HG03196 (cell line): ENCODE measurements around the gene CREB3L1.
"Not testable (repeated sequence)": the region's sequence is repeated elsewhere in the genome, so short reads cannot be mapped to it uniquely, and the experiment has no call there.

ENCODE experiments used
- ATAC-seq: cut with Tn5 transposase; IDR thresholded peaks from one replicate; pipeline ENCODE4 v1.9.1; 2021; ENCODE audit not compliant: unreplicated experiment

The CREB3L1 gene

DNA sequence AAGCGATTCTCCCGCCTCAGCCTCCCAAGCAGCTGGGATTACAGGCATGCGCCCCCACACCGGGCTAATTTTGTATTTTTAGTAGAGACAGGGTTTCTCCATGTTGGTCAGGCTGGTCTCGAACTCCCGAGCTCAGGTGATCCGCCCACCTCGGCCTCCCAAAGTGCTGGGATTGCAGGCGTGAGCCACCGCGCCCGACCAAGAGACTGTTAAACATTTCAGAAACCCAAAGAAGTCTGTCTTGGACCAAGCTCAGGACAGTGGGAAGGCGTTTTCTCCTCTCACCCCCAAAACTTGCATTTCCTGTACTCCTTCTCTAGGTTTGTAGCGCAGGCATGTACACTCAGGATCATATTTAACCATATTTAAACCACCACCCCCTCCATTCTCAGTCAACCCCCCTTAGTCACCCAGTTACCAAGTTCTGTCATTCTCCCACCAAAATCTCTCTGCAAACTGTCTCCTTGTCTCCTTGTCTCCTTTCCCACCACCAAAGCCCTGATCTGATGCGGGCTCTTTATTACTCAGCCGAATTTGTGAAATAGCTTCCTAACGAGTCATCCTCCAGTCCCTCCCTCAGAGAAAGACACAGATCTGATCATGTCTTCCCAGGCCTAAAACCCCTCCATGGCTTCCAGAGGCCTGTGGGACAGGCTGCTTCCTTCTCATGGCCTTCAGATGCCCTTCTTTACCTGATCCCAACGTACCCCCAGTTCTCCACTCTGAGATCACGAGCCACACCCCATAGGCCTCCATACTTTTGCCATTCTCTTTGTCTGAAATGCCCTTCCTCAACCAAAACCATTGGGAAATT is 29.0 kb upstream of the CREB3L1 start:
- no peak for ATAC-seq

DNA sequence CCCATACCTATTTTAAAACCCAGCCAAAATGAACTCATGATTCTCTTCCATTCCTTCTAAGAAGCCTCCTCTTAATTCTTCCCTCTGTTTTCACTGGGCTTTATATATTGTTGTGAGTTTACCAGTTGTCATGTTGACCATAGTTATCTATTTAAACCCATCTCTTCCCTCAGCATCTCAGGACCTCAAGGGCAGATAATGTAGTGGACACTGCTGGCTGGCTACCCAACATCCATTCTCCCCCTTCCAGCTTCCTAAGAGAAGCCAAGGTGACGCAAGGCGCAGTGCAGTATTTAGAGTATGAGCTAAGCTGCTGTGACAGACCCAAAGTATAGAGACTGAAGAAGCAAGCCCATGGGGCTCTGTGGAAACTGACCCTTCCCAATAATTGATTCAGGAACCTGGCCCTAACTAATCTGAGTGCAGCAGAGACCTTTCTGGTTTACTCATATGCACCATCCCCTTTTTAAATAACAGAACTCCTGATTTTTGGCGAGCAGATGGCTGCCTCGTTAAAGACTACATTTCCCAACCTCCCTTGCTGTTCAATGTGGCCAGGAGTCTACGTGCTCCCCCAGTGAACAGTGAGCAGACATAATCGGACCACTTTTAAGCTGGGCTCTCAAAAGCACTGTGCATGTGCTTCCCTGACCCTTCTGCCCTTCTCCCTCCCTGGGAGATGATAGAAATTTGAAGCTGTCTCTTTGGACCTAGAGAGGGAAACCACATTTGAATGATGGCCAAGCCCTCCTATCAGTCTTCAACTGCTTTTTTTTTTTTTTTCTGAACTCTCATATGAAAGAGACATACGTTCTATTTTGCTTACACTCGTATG is 28.1 kb upstream of the CREB3L1 start:
- ATAC-seq = no peak

DNA sequence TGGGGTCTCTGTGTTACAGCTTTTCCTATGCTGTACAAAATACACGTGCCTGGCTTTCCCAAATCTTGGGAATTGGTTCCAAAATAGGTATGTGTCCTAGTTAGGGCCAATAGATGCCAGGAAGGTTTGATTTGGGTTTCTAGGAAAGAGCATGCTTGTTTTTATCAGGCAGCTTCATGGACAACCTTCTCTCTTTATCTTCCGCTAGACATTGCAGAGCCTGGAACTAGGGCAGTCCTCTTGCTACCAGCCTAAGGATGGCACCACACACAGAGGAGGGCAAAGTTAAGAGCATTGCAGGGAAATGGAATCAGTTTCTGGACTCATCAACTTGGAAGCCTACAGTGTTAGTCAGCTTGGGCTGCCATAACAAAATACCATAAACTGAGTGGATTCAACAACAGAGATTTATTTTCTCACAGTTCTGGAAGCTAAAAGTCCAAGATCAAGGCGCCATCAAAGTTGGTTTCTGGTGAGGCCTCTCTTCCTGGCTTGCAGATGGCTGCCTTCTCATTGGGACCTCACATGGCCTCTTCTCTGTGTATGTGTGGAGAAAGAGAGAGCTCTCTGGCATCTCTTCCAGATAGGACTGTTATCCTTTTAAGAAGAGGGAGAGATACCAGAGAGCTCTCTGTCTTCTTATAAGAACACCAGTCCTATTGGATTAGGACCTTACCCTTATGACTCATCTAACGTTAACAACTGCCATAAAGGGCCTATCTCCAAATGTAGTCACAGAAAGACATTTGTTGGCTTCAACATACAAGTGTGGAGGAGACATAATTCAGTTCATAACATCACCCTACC is 27.3 kb upstream of the CREB3L1 start:
- ATAC-seq = no peak

DNA sequence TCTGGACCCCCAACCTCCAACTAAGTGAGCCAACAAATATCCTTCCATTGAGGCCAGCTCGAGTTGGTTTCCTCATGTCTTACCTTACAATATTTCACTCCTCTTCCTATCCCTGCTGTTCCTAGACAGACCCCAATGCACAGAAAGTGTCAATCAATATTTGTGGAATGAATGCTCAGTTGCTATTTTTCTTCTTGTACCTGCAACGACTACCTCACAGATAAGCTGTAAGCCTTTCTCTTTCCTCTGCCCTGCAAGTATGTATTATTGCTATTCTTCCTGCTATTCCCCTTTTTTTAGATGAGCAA is 26.8 kb upstream of the CREB3L1 start:
- no peak for ATAC-seq

DNA sequence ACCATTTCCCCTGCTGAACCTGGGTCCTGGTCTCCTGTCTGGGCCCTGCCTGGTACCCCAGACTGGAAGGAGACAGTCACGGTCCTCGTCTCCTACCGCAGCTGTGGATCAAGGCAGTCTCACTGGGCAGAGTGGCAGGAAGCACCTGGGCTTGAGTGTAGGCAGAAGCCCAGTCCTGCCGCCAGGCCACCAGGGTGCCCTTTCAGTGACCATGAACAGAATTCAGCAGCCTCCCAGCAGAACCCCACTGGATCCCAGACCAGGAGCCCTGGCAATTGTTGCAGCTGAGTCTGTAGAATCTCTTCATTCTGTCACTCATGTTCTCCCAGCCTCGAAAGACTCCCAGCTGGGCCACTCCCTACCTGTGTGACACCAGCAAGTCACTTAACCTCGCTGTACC is 25.5 kb upstream of the CREB3L1 start:
- ATAC-seq = no peak

DNA sequence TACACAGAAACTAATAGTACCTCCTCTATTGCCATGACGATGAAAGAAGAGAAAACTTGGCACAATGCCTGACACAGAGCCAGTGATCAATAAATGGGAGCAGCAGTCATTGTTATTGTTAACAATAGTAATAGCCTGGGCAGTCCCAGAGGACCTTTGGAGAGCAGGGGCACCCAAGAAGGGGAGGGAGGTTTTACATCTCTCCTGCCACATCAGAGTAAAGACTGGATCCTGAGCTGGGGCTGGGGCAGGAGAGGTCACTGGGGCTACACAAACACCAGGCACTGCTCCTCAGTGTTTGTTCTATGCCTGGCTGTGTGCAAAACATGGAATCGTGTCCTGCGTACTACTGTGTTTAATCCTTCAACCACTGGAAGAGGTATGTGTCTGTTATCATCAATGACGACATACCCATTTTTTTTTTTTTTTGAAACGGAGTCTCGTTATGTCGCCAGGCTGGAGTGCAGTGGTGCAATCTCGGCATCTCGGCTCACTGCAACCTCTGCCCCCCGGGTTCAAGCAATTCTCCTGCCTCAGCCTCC is 25.0 kb upstream of the CREB3L1 start:
- ATAC-seq = no peak

DNA sequence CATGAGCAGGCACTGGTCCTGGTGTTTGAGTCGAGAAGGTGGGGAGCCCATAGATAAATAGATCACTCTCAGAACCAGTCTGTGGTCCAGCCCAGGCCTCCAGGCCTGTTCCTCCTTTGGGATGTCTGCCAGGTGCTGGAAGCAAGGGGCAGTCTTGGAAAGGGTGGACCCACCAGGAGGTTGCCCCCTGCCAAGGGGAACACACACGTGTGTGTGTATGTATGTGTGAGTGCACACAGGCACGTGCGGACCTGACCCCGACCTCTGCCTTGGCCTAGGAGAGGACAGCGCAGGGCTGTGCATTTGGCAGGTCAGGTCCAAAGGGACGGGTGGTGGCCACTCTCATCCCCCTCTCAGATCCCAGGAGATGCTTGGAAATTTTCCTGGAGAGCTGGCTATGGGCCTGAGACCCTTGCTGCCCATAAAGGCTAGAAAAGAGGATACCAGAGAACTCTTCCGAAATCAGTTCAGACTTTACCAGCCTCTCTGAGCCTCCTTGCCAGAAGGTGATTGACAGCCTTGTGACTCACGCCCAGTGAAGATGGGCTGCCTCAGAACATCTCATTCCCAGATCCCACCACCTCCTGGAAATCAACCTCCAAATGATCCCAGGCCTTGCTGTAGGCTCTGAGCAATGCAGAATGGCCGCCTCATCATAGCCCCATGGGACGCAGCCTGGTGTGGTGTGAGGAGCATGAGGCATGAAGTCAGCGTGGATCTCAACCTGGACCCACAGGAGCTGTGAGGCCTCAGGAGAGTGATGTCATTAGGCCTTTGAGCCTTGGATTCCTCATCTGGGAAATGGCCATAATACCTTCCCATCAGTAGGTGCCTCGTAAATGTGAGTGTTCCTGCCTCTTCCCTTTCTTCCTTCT is 24.0 kb upstream of the CREB3L1 start:
- ATAC-seq = no peak

DNA sequence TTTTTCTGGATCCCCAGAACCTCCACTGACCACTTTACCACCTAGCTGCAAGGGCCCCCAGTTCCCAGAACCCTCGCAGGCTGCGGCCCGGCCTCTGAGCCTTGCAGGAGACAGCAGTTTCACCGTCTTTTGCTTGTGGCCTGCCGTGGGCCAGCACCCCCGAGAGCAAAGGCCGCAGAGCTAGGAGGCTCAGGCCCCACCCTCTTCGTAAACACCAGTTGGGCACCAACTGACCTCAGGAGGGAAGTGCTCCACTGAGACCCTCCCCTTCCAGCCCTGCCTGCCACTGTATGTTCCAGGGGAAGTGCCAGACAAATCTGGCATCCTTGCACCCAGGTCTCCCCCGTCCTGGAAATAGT is 23.4 kb upstream of the CREB3L1 start:
- no peak for ATAC-seq

DNA sequence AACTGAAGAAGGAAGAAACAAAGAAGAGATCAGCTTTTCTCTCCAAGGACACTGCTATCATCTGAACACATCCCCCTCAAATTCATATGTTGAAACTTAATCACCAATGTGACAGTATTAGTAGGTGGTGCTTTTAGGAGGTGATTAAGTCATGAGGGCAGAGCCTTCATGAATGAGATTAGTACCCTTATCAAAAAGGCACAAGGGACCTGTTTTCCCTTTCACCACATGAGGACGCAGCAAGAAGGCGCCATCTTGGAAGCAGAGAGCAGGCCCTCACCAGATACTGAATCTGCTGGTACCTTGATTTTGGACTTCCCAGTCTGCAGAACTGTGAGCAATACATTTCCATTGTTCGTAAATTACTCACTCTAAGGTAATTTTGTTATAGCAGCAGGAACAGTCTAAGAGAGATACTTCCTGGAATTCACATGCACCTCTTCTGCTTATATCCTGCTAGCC is 20.9 kb upstream of the CREB3L1 start:
- ATAC-seq = no peak

DNA sequence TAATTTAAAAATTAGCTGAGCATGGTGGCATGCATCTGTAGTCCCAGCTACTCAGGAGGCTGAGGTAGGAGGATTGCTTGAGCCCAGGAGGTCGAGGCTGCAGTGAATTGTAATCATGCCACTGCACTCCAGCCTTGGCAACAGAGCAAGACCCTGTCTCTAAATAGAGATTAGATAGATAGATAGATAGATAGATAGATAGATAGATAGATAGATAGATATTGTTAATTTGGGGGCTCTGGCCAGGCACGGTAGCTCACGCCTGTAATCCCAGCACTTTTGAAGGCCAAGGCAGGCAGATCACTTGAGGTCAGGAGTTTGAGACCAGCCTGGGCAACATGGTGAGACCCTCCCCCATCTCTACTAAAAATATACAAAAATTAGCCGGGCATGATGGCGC is 18.1 kb upstream of the CREB3L1 start:
- ATAC-seq = not testable (repeated sequence)

DNA sequence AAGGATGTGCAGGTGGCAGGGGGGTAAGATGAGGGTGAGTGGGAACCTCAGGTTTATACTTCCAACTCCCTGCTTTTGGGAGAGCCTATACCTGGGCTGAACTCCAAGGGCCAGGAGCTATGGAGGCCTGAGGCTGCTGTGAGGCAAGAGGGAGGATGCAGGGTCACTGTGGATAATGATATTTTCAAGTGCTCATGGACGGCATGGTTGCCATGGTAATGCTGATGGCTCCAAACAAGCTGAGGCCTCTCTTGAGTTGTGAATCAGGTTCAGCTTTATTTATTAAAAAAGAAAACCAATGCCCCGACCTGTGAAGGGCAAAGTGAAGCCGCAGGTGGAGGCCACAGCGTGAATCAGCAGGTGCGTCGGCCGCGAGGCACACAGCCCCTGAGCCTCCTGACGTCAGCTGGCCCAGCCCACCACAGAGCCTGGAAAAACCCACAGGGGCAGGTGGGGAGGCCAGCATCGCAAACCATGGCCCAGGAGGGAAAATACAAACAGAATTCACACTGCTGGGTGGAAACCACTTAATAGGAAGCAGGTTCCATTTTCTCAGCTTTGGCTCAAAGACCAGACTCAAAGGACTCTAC is 17.4 kb upstream of the CREB3L1 start:
- no peak for ATAC-seq

DNA sequence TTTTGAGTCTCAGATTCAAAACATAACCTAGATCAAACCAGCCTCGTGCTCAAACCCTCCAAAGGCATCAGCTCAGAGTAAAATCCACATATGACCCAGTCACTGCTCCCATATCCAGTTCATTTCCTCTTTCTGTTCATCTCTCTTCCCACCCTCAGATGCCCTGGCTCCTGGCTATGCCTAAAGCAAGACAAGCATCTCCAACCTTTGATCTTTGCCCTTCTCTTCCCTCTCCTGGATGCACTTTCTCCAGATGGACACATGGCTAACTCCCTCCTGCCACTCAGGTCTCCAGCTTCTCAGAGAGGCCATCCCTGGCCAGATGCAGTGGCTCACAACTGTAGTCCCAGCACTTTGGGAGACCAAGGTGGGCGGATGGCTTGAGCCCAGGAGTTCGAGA is 14.3 kb upstream of the CREB3L1 start:
- no peak for ATAC-seq

DNA sequence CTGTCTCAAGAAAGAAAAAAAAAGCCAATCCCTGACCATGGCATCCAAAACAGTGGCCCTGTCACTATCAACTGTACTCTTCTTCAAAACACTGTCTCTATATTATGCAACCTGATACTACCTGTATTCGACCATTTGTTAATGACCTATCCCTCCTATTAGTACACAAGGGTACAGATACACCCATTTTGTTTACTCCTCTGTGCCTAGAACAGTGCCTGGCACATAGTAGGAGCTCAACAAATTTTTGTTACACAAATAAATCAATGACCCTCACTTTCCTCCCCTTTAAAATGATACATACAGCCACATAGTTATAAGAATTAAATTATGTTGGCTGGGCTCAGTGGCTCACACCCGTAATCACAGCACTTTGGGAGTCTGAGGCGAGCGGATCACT is 13.4 kb upstream of the CREB3L1 start:
- ATAC-seq = no peak

DNA sequence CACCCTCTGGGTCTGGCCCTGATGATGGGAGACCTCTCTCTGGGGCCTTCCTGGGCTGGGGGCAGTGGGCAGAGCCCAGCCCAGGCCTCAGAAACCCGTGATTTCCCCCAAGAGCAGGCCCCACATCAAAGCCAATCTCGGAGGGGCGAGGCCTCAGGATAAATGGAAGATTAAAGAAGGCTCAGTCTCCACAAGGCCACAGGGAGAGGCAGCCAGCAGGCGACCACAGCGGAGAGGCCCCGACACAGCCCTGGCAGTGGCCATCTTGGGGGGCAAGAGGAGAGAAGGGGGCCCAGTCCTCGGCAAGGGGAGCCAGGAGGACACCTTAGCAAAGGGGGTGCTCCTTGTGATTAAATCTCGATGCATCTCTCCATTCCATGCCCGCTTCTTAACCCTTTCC is 12.5 kb upstream of the CREB3L1 start:
- no peak for ATAC-seq

DNA sequence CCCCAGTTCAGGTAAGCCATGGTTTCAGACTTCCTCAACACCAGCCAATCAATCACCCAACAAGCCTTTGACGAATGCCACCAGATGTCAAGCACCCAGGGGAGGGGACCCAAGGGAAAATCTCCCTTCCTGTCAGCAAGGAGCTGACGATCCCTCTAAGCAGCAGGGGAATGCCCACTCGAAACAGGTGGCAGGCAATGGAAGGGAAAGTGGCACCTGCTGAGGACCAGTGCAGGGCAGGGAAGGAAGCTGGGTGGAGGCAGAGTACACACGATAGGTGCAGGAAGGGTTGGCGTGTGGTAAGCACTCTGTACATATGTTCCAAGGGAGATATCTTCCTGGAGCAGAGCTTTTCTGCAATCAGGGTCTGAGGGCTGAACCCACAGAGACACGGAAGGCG is 11.7 kb upstream of the CREB3L1 start:
- no peak for ATAC-seq

DNA sequence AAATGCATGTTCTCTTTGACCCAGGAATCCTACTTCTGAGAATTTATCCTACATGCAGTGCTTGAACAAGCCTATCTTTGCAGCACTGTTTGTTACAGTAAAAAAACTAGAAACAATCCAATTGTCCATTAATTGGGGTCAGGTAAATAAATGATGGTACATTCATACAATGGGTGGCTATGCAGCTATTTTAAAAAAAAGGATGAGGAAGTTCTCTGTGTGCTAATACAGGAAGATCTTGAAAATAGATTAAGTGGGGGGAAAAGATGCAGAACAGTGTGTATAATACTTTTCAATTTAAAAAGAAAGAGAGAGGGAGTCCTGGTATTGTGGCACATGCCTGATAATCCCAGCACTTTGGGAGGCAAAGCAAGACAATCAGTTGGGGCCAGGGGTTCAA is 9.5 kb upstream of the CREB3L1 start:
- no peak for ATAC-seq

DNA sequence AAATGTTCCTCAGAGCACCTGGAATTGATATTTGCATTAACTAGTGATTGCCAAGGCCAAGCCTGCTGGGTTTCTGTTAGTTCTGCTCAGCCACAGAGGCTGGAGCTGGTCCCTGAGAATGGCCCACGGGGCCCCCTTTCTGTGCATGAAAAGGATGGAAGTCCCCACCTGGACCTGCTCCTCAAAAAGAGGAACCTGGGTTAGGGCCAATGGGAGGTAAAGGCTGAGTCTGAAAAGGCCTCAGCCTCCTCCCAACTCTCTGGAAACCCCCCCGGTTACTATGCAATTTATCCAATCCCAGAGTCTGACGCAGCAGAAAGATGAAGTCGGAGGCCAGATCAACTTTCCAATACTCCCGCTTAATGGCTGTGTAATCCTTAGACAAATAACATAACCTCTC is 6.8 kb upstream of the CREB3L1 start:
- no peak for ATAC-seq

DNA sequence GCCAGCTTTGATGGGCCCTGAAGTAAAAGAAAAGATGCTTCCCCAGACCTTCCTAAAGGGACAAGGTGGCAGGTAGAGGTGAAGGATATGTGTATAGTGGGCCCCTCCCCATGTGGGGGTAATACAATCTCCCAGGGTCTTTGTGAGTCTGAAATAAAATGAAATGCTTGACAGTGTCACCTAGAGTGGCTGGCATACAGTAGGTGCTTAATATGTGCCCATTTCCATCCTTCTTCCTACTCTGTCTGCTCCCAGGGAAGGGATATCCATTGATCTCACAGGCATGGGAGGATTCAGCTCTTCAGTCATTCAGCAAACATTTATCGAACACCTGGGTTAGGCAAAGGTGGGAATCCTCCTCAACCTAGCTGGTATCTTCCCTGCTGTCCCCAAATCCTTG is 6.1 kb upstream of the CREB3L1 start:
- ATAC-seq = no peak

DNA sequence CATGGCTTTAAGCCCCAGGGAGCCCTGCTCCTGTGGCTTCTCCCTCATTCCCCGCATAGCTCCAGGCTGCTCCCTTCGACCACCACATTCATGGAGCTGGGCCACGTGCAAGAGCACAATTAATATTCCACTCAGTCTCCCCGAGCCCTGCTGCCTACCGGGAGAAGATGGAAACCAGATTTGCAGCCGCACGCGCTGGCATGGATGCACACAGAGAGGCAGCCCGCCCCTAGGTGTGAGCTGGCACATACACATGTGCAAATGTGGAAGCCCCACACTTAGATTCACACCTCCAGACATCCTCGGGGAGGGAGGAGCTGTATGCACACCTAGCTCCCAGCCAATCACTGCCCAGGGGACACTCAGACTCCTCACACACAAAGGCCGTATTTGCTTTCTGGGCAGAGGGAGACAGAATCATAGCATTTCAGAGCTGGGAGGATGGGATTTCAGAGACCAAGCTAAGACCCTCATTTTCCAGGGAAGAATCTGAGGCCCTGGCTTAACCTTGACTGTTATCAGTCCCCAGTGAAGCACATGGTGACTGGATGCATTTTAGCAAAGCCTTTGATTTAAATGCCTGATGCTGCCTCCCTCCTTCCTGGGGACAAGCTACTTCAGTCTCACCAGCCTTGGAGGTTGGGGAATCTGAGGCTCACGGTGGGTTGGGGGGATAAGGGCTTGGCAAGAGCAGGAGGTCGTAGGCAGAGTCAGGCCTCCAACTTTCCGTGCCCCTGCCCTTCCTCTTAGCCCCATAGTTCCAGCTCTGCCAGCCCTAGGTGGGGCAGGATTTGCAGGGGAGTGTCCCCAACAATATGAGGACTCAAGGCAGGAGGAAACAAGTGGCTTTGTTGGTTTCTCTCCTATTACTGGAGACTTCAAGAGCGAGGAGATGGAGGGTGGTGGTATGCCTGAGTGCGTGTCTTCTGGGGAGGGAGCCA is 5.3 kb upstream of the CREB3L1 start:
- ATAC-seq = no peak
